ENCODE results near the gene RNF166.

GRCh38 chr16:88716601-88717001 lies 10.4 kb upstream of the RNF166 start:
- TF ChIP-seq CTCF (IDR thresholded peaks at IDR 0.05) (no peak), POLR2A (IDR thresholded peaks at IDR 0.05) (no peak)

All from lower leg skin (tissue), 3 donors.